ENCODE data around the gene TRPV4.

- TF ChIP-seq GATA2 (IDR thresholded peaks at IDR 0.05; ENCODE audit: low read depth, low read length) (no peak), GATA3 (IDR thresholded peaks at IDR 0.05; ENCODE audit: low read depth, low read length) (no peak)
Observed at GRCh38 chr12:109778684-109779083, 54.5 kb downstream of the TRPV4 start.

Data from SH-SY5Y (cell line).